Measurements from ENCODE around the gene SLC39A6. TPM values are rescaled to one million over a fixed set of nuclear protein-coding genes. Genes with fewer than 3 reads are reported as not detected.

SLC39A6 gene
- total RNA-seq, 6 experiments from 2014 or later: 62.4 to 76.4 (median 71.1) TPM

GRCh38 chr18:36158266-36158867, 29.2 kb upstream of the SLC39A6 start:
- peak overlapping the region; percentile 84 for H3K4me3 Mint-ChIP-seq
- no peaks in the 10 kb centered on the region for H3K9me3 Mint-ChIP-seq
- TF ChIP-seq CTCF (IDR thresholded peaks at IDR 0.05): no peak
- DNase-seq: peak; percentile 78
- H3K27me3 Mint-ChIP-seq (ENCODE audit: insufficient read depth): no peaks in the 10 kb centered on the region; the same call in 1 of the 2 replicates
- peaks cover 69% of the 10 kb centered on the region for H3K4me1 Mint-ChIP-seq (ENCODE audit: low read depth)
- peak overlapping the region; percentile 99 for H3K27ac Mint-ChIP-seq
- H3K36me3 Mint-ChIP-seq (ENCODE audit: low read depth): peaks cover 48% of the 10 kb centered on the region

- Mint-ChIP-seq H3K4me3 (peak overlapping the region; percentile 66), H3K36me3 (ENCODE audit: low read depth) (peaks cover 50% of the 10 kb centered on the region), H3K4me1 (ENCODE audit: low read depth) (peaks cover 71% of the 10 kb centered on the region), H3K27ac (peak overlapping the region; percentile 99), H3K9me3 (no peaks in the 10 kb centered on the region), H3K27me3 (ENCODE audit: insufficient read depth) (no peaks in the 10 kb centered on the region; the same call in 1 of the 2 replicates)
- no peak for TF ChIP-seq CTCF (IDR thresholded peaks at IDR 0.05)
- no peak for DNase-seq
Observed at GRCh38 chr18:36157441-36157840, 28.3 kb upstream of the SLC39A6 start.

GRCh38 chr18:36155851-36156757, 27.0 kb upstream of the SLC39A6 start:
- Mint-ChIP-seq H3K4me1 (ENCODE audit: low read depth) (peaks cover 78% of the 10 kb centered on the region), H3K27me3 (ENCODE audit: insufficient read depth) (peaks cover 1% of the 10 kb centered on the region), H3K36me3 (ENCODE audit: low read depth) (peaks cover 54% of the 10 kb centered on the region), H3K4me3 (peak overlapping the region; percentile 66), H3K9me3 (no peaks in the 10 kb centered on the region), H3K27ac (peak overlapping the region; percentile 99)
- TF ChIP-seq CTCF (IDR thresholded peaks at IDR 0.05): no peak
- DNase-seq: peak; percentile 72

- no peak for DNase-seq
- H3K4me3 Mint-ChIP-seq: peak overlapping the region; percentile 74
- H3K9me3 Mint-ChIP-seq: no peaks in the 10 kb centered on the region
- TF ChIP-seq CTCF (IDR thresholded peaks at IDR 0.05): no peak
- peaks cover 59% of the 10 kb centered on the region for H3K36me3 Mint-ChIP-seq (ENCODE audit: low read depth)
- peak overlapping the region; percentile 98 for H3K27ac Mint-ChIP-seq
- peaks cover 1% of the 10 kb centered on the region for H3K27me3 Mint-ChIP-seq (ENCODE audit: insufficient read depth)
- H3K4me1 Mint-ChIP-seq (ENCODE audit: low read depth): peaks cover 66% of the 10 kb centered on the region
Observed at GRCh38 chr18:36153771-36154170, 24.6 kb upstream of the SLC39A6 start.

GRCh38 chr18:36153203-36153602, 24.1 kb upstream of the SLC39A6 start:
- Mint-ChIP-seq H3K9me3 (no peaks in the 10 kb centered on the region), H3K4me3 (peak overlapping the region; percentile 74), H3K27ac (peak overlapping the region; percentile 98), H3K36me3 (ENCODE audit: low read depth) (peaks cover 55% of the 10 kb centered on the region), H3K4me1 (ENCODE audit: low read depth) (peaks cover 60% of the 10 kb centered on the region), H3K27me3 (ENCODE audit: insufficient read depth) (peaks cover 1% of the 10 kb centered on the region; the same call in 1 of the 2 replicates)
- DNase-seq: peak; percentile 86
- TF ChIP-seq CTCF (IDR thresholded peaks at IDR 0.05): no peak

Data from HFFc6 (cell line).